HepG2 (cell line): ENCODE results near the gene SRRM2.

Experiments used
- THRA ChIP-seq: sonication (generic); formaldehyde crosslinking; IDR thresholded peaks from 2 replicates; pipeline ENCODE4 v1.4.0; 2020; ENCODE audit warnings: missing genetic modification reagents, borderline replicate concordance
- ZNF747 ChIP-seq: sonication (generic); formaldehyde crosslinking; IDR thresholded peaks from 2 replicates; pipeline ENCODE4 v1.8.1; 2023; ENCODE audit warnings: missing genetic modification reagents, mild to moderate bottlenecking, borderline replicate concordance

DNA sequence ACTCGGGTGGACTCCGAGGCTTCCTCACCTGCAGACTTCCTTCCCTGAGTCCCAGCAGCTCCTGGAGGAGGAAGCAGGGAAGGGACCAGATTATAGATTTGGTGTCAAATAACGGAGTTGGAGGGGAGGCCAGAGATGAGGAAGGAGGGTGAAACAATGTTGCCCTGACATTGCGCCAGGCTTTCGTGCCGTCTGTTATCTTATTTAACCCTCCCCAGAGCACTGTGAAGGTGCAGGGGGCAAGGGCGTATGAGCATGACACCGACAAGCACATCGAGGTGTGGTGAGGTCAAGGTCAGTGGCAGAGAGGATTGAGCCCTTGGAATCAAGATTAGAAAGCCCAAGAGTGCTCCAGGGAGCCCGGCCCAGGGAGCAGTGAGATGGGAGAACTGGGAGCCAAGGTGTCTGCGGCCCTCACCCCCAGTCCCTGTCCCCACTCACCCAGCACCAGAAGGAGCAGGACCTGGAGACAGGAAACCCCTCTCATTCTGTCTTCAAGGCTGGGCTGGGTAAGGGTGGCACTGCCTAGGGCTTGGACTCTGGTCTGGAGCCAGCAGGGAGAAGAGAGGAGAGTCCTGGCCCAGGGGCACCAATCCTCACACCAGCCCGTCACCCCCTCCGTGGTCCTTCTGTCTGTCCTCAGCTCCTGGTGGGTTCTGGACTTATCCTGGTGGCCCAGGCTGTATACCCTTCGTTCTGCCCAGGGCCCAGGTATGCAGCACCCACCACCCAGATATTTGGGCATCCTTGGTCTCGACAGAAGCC is 33.8 kb downstream of the SRRM2 start:
- TF ChIP-seq ZNF747 (CRISPR knock-in tag) = no peak
- 0 out of 2 replicates have a peak, but pooled peaks have one; percentile 18 for TF ChIP-seq THRA (CRISPR knock-in tag)
